Caco-2 (cell line): Measurements from ENCODE around the gene ATP8A2. TPM values are rescaled to one million over a fixed set of nuclear protein-coding genes. Genes with fewer than 3 reads are reported as not detected.

Source experiments
- BruUV-seq: library from RNA; stranded (reverse); fragments of 400-500 nt; replicated peaks from 2 replicates; lab custom pipeline; 2021; lab: Mats Ljungman, UMichigan
- CTCF ChIA-PET: fragments of 300-600 bp; sonication (Branson Sonifier 250); formaldehyde crosslinking; loops from one replicate; lab custom pipeline; 2022; ENCODE audit warnings: antibody characterized with exemption; lab: Charles Lee
- POLR2A ChIA-PET: fragments of 300-600 bp; sonication (Branson Sonifier 250); formaldehyde crosslinking; loops from one replicate; lab custom pipeline; 2022; ENCODE audit warnings: antibody characterized with exemption; lab: Charles Lee
- DNase-seq, 2 experiments: peaks; one replicate each; pipeline versions ENCODE4 v3.0.0 to v3.0.0-alpha.2; 2020 to 2022
- H3K27me3 ChIP-seq: replicated peaks from 2 replicates; pipeline ENCODE4 v1.6.0; 2011; ENCODE audit warnings: low read length; ENCODE audit not compliant: control insufficient read depth, insufficient read depth
- H3K36me3 ChIP-seq: 2 replicates; pipeline ENCODE4 v1.5.1; 2011; ENCODE audit warnings: low read length; ENCODE audit not compliant: control insufficient read depth, insufficient read depth
- H3K4me1 ChIP-seq: fragments of 250-450 bp; sonication (Bioruptor Pico); 2 replicates; pipeline ENCODE4 v1.5.1; 2020; ENCODE audit warnings: mild to moderate bottlenecking
- H3K4me3 ChIP-seq: 2 replicates; pipeline ENCODE4 v1.5.1; 2011; ENCODE audit warnings: low read depth, mild to moderate bottlenecking, control low read depth, low read length
- H3K9me3 ChIP-seq: fragments of 250-450 bp; sonication (Bioruptor Pico); 2 replicates; pipeline ENCODE4 v1.5.1; 2020; ENCODE audit warnings: mild to moderate bottlenecking, moderate library complexity
- H3K27ac Mint-ChIP-seq: one replicate; pipeline ENCODE4 v1.8.0; 2022; ENCODE audit warnings: mixed read lengths; ENCODE audit not compliant: unreplicated experiment
- H3K27me3 Mint-ChIP-seq: one replicate; pipeline ENCODE4 v1.8.0; 2022; ENCODE audit warnings: mixed read lengths; ENCODE audit not compliant: insufficient read depth, unreplicated experiment
- H3K36me3 Mint-ChIP-seq: one replicate; pipeline ENCODE4 v1.8.0; 2022; ENCODE audit warnings: mild to moderate bottlenecking, mixed read lengths; ENCODE audit not compliant: insufficient read depth, unreplicated experiment
- H3K4me1 Mint-ChIP-seq: one replicate; pipeline ENCODE4 v1.8.0; 2022; ENCODE audit warnings: low read depth, mixed read lengths; ENCODE audit not compliant: unreplicated experiment
- H3K4me3 Mint-ChIP-seq: one replicate; pipeline ENCODE4 v1.8.0; 2022; ENCODE audit warnings: mild to moderate bottlenecking, moderate library complexity, mixed read lengths; ENCODE audit not compliant: unreplicated experiment
- H3K9me3 Mint-ChIP-seq: one replicate; pipeline ENCODE4 v1.8.0; 2022; ENCODE audit warnings: mixed read lengths; ENCODE audit not compliant: unreplicated experiment
- intact Hi-C: fragments of 100-400 bp; cut with micrococcal nuclease; formaldehyde crosslinking; loops from one replicate; pipeline ENCODE4 v1.10.0; 2022; ENCODE audit not compliant: unreplicated experiment
- total RNA-seq: library from RNA; stranded (reverse); gene quantifications from 2 replicates; pipeline ENCODE4 v1.2.3, GENCODE V29; 2022
- TF ChIP-seq, protein P1 (sequence below), 2 experiments: fragments of 200-600 bp in 1 of 2; IDR thresholded peaks; 1 replicate in 1 of 2; 2 replicates in 1 of 2; pipeline versions ENCODE4 v1.5.1 to v1.8.0; 2011 to 2022; ENCODE audit warnings: antibody characterized with exemption in 1 of 2, control low read depth in 1 of 2, inconsistent platforms in 1 of 2, low read depth in 1 of 2, low read length in 1 of 2, mild to moderate bottlenecking in 1 of 2, moderate library complexity in 1 of 2; ENCODE audit not compliant: insufficient read depth in 1 of 2, severe bottlenecking in 1 of 2, unreplicated experiment in 1 of 2

The ATP8A2 gene
- total RNA-seq, 1 experiment from 2014 or later = 0.05 TPM

DNA sequence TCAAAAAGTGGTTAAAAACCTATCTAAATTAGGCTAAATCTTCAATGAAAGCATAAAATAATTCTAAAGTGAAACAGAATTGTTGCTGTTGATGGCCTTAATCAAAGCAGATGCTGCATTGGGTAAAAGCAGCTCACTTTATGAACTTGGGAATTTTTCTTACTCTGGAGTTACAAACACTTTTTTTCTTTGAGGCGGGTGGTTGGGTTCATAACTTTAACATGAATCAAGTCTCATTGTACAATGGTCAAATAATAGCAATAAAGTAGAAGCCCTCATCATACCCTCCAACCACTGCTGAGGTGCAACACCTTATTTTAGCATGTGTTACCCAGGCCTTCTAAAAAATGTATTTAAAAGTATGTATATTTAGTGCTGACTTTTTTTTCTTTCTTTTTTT is 41.2 kb upstream of the ATP8A2 start:
- no peaks in the 10 kb centered on the region for H3K4me1 Mint-ChIP-seq
- no peak overlapping the region for H3K4me3 Mint-ChIP-seq
- intact Hi-C loops = no loop called here
- H3K36me3 Mint-ChIP-seq = peaks cover 57% of the 10 kb centered on the region
- no peaks in the 10 kb centered on the region for H3K9me3 ChIP-seq
- TF ChIP-seq, protein P1, sequence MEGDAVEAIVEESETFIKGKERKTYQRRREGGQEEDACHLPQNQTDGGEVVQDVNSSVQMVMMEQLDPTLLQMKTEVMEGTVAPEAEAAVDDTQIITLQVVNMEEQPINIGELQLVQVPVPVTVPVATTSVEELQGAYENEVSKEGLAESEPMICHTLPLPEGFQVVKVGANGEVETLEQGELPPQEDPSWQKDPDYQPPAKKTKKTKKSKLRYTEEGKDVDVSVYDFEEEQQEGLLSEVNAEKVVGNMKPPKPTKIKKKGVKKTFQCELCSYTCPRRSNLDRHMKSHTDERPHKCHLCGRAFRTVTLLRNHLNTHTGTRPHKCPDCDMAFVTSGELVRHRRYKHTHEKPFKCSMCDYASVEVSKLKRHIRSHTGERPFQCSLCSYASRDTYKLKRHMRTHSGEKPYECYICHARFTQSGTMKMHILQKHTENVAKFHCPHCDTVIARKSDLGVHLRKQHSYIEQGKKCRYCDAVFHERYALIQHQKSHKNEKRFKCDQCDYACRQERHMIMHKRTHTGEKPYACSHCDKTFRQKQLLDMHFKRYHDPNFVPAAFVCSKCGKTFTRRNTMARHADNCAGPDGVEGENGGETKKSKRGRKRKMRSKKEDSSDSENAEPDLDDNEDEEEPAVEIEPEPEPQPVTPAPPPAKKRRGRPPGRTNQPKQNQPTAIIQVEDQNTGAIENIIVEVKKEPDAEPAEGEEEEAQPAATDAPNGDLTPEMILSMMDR (IDR thresholded peaks at IDR 0.05; ENCODE audit: insufficient read depth in 1 of 2, low read depth in 1 of 2, low read length in 1 of 2, severe bottlenecking in 1 of 2, unreplicated experiment in 1 of 2) = no peak
- H3K36me3 ChIP-seq = peaks cover 2% of the 10 kb centered on the region; the same call in 1 of the 2 replicates
- DNase-seq = no peak
- BruUV-seq = no TSS peak
- CTCF ChIA-PET = no interaction called here
- H3K4me3 ChIP-seq = no peak overlapping the region
- no peaks in the 10 kb centered on the region for H3K9me3 Mint-ChIP-seq
- POLR2A ChIA-PET = no interaction called here
- no peak overlapping the region for H3K27ac Mint-ChIP-seq
- H3K4me1 ChIP-seq = no peaks in the 10 kb centered on the region
- no peaks in the 10 kb centered on the region for H3K27me3 Mint-ChIP-seq
- no peaks in the 10 kb centered on the region for H3K27me3 ChIP-seq

DNA sequence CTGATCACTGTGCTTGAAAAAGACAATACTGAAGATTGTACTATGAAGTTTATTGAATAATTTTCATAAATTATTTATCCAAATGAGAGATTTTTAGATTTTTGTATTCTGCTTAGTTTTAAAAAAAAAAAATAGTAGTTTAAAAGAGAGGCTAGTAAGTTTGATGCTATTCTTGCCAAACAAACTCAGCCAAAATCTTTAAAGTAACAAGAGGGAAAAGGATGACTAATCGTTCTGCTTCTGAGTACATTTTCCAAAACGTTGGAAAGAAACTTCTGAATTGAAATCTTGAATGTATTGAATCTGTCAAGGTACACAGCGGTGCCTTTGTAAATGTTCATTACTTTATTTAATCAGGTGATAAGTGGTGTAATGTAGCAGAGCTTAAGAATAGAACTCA is 35.9 kb upstream of the ATP8A2 start:
- no peaks in the 10 kb centered on the region for H3K36me3 ChIP-seq
- Mint-ChIP-seq H3K36me3 (peaks cover 56% of the 10 kb centered on the region), H3K4me1 (no peaks in the 10 kb centered on the region), H3K9me3 (no peaks in the 10 kb centered on the region), H3K27me3 (no peaks in the 10 kb centered on the region), H3K27ac (no peak overlapping the region), H3K4me3 (no peak overlapping the region)
- POLR2A ChIA-PET = no interaction called here
- H3K27me3 ChIP-seq = no peaks in the 10 kb centered on the region
- no peak overlapping the region for H3K4me3 ChIP-seq
- CTCF ChIA-PET = no interaction called here
- no peaks in the 10 kb centered on the region for H3K9me3 ChIP-seq
- TF ChIP-seq, protein P1 (IDR thresholded peaks at IDR 0.05; ENCODE audit: insufficient read depth in 1 of 2, low read depth in 1 of 2, low read length in 1 of 2, severe bottlenecking in 1 of 2, unreplicated experiment in 1 of 2) = no peak
- no peaks in the 10 kb centered on the region for H3K4me1 ChIP-seq
- intact Hi-C loops = no loop called here
- BruUV-seq = no TSS peak
- DNase-seq = no peak

DNA sequence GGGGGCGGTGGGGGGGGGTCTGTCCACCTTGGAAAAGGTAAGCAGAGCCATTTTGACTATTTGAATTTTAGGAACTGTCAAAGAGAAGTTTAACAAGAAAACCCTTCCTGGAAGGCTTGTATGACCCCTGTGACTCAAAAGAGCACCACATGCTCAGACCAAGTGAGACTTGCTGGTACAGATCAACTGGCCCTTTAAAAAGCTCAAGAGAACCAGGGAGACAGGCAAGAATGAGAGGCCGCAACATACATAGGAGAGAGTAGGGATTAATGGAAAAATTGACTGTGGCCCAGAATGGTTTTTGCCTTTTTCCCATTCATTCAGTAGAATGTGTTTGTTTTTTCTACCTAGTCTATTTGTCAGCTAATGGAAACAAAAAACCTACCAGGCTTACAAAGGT is 26.2 kb upstream of the ATP8A2 start:
- Histone ChIP-seq H3K9me3 (no peaks in the 10 kb centered on the region), H3K27me3 (no peaks in the 10 kb centered on the region), H3K36me3 (no peaks in the 10 kb centered on the region), H3K4me3 (no peak overlapping the region), H3K4me1 (no peaks in the 10 kb centered on the region)
- Mint-ChIP-seq H3K27ac (no peak overlapping the region), H3K9me3 (no peaks in the 10 kb centered on the region), H3K4me3 (no peak overlapping the region), H3K4me1 (no peaks in the 10 kb centered on the region), H3K36me3 (peaks cover 6% of the 10 kb centered on the region), H3K27me3 (peaks cover under 1% of the 10 kb centered on the region)
- intact Hi-C loops = no loop called here
- DNase-seq = no peak
- no TSS peak for BruUV-seq
- TF ChIP-seq, protein P1 (IDR thresholded peaks at IDR 0.05; ENCODE audit: insufficient read depth in 1 of 2, low read depth in 1 of 2, low read length in 1 of 2, severe bottlenecking in 1 of 2, unreplicated experiment in 1 of 2) = no peak
- CTCF ChIA-PET = no interaction called here
- POLR2A ChIA-PET = no interaction called here
